OCI-LY3 (cell line): Measurements from ENCODE around the gene SPTBN4.

Experiments used
- CTCF ChIP-seq: fragments of 200-600, 300-600 bp; sonication (generic); IDR thresholded peaks from 2 replicates; pipeline ENCODE4 v1.5.1; 2014; ENCODE audit warnings: antibody characterized with exemption, low read length, low read depth
- EZH2phosphoT487 ChIP-seq: fragments of 200-600 bp; shearing (Covaris generic); IDR thresholded peaks from 2 replicates; pipeline ENCODE4 v1.6.1; 2018; ENCODE audit warnings: antibody characterized with exemption, mixed run types, low read depth

- no peak for TF ChIP-seq CTCF
- TF ChIP-seq EZH2phosphoT487: no peak
Measured at GRCh38 chr19:40465025-40465556, 1.7 kb upstream of the SPTBN4 start.
